Stimulated activated naive CD4-positive, alpha-beta T cell (primary cell): ENCODE data around the gene SRSF10.
"Not testable (repeated sequence)": the region's sequence is repeated elsewhere in the genome, so short reads cannot be mapped to it uniquely, and the experiment has no call there.

Source experiments
- DNase-seq, 6 experiments: peaks; one replicate each; lab custom pipeline; 2025; lab: John Stamatoyannopoulos, UW

SRSF10 gene

DNA sequence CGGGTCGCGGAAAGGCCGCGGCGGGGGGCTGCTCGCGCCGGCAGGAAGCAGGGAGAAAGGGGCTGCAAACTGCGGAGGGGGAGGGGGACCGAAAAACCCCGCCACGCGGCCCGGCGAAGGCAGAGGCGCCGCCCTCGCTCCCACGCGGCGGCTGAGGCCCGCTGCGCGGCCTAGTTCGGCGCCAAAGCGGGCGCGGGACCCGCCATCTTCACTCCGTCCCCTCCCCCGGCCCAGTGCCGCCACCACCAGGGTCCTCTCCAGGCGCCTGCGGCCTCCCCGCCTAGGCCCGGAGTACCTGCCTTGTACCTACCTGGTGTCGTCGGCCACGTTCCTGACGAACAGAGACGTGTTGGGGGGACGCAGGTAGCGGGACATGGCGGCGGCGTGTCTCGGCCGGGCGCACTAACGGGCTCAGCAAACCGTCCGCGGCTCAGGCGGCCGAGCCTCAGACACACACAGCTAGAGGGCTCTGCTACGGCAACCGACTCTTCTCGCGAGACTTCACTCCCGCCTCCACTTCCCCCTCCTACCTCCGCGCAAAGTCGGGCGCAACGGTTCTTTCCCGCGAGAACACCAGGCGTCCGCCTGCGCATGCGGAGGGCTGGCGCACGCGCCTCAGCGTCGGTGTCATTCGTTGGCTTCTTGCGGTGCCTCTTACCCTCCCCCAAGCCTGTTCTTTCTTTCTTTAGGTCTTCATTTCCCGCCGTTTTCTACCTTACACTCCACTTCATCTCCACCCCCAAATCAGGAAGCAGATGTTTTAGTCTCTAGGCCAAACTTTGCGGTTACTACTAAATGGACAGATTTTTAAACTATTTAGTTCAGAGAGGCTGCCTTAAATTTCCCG lies at the start of gene SRSF10:
Gene SRSF10 (minus strand): TSS at position 447 of the 847 bp plus-strand sequence. CDS start 72 bp downstream, at position 375.
- DNase-seq, result peak; percentile 93 to 99 (median 98)

DNA sequence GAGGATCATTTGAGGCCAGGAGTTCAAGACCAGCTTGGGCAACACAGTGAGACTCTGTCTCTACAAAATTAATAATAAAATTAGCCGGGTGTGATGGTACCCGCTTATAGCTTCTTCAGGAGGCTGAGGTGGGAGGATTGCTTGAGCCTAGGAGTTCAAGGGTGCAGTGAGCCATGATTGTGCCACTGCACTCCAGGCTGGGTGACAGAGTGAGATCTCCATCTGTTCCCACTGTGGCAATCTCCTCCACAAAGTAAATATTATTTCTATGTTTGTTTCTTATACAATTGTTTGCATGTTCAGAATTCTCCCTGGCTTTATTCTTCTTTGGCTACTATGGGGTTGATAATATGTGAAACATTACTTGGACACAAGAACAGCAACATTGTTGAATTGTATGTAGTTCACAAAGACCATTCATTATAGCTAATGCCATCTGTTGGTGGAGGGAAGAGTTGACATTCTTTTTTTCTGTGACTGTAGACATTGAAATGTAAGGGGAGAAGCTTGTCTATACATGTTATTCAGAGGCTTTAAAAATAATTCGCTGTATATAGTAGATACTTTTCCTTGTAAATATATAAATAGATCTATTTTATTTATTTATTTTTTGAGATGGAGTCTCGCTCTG lies 47.8 kb upstream of the SRSF10 start:
- DNase-seq, result peak in 2 of 6 experiments; percentile 21 to 24

DNA sequence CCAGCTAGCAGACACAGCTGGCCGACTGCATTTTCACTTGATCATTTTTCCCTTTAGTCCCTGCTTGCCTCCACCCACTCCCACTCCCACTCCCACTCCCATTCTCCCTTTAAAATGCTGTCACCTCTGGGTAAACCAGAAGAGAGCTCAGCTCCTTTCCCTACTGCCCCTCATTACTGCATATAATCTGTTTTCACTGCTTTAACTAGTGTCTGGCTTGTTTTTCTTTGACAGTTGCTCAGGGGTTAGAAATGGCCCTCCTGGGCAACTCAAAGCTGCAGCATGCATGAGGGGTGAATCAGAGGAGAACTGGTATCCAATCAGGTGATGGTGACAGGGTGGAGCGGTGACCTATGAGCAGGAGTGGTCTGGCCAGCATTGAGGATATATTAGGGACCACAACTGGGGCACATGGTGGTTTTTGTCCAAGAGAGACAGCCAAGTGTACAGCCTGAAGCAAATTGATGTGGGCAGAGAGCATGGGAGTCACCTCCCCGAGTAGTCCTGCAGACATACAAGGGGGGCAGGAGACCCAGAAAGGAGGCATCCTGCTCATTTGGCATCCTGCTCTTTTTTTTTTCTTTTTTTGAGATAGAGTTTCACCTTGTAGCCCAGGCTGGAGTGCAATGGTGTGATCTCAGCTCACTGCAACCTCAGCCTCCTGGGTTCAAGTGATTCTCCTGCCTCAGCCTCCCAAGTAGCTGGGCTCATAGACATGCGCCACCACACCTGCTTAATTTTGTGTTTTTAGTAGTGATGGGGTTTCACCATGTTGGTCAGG lies 42.6 kb upstream of the SRSF10 start:
- DNase-seq, result no peak

DNA sequence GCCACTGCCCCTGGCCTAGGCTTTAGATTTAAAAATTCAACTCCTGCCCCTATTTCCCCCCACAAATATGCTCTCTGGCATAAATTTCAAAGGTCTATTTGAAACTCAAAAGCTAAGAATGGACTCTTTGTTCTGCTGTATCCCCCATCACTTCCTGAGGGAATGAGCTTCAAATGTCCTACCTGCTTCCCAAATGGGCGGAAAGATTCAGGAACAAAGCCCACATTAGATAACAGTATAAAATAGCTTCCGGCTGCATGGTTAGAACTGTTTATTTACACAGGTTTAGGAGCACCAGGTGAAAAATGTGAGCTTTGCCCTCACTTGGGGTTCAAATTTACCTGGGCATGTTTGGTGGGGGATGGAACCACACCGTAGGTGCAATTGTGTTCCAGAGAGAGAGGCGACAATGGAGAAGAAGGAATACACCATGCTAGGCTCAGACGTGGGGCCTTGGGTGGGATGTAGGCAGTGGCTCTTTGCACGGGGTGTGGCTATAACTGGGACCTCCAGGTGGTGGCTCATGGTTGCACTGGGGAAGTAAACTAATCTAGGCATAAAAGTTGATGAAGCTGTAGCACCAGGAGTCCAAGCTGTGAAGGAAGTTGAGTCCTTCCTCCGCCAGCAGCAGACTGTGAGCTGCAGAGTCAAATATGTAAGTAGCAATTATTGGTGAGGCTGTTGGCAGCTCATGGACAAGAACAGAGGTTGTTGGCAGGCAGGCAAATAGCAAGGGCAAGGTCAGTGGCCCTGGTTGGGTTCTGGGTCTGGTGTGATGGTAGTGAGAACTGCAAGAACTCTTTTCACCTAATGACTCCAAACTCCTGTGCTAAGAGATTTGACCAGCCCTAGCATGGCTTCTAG lies 41.5 kb upstream of the SRSF10 start:
- no peak for DNase-seq

DNA sequence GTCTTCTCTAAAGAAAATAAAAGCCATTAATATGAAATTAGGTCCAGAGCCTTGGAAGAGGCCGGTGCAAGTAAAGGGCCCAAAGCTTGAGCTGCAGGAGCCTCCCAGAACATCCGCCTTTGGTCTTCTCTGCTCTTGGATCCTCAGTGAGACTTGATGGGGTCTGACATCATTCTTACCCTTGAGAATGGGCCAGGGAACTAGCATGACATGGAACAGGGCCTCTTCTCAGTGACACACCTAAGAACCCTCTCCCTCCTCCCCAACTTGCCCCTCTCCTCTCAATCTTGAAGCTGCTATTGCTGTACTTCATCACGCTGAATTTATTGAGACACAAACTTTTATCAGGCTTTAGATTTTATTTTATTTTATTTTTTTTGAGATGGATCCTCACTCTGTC lies 40.3 kb upstream of the SRSF10 start:
- DNase-seq, result no peak

DNA sequence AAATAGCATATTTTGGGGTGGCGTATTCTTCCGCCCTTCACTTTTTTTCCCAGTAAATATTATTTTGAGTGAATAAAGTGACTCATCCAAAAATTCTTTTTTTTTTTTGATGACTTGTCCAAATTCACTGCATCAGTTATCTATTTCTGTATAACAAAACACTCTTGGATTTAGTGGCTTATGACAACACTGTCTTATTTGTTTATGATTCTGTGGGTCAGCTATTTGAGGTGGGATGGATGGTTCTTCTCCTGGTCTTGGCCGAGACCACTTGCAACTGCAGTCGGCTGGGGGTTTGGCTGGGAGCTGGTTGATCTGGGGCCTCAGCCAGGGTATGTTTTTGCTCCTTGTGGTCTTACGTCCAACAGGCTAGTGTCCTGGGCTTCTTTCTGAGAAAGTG lies 39.9 kb upstream of the SRSF10 start:
- DNase-seq, result no peak

DNA sequence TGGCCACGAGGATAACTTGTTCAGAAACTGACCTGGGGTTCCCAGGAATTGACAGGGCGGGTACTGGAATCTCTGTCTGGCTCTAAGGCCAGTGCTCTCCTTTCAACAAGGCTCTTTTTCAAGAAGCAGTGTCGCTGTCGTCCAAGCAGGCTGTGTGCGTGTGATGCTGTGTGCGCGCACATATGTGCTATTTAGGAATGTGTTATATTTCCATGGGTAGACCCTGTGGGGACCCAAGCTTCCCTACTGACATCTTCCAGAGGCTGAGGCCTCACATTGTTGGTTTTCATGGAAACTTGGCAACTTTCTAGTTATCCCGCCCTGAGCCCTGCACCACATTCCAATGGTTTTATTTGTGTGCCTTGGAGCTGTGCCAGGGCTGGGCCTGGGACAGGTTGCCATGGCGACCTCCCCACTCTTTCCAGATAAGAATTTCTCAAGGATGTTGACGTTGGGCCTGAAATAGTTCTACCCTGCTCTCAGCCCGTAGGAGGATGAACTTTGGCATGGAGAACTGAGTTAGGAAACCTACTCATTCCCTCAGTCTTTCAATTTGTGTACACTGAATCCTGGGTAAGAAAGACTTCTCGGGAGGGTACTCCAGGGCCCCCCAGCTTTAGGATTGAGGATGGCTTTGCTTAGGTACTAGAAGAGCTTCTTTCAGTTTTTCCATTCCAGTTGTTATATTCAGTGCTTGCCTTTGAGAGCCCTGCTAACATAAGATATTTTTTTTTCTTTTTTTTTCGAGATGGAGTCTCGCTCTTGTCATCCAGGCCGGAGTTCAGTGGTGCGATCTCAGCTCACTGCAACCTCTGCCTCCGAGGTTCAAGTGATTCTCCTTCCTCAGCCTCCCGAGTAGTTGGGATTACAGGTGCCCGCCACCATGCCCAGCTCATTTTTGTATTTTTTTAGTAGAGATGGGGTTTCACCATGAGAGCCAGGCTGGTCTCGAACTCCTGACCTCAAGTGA lies 38.8 kb upstream of the SRSF10 start:
- DNase-seq, result no peak

DNA sequence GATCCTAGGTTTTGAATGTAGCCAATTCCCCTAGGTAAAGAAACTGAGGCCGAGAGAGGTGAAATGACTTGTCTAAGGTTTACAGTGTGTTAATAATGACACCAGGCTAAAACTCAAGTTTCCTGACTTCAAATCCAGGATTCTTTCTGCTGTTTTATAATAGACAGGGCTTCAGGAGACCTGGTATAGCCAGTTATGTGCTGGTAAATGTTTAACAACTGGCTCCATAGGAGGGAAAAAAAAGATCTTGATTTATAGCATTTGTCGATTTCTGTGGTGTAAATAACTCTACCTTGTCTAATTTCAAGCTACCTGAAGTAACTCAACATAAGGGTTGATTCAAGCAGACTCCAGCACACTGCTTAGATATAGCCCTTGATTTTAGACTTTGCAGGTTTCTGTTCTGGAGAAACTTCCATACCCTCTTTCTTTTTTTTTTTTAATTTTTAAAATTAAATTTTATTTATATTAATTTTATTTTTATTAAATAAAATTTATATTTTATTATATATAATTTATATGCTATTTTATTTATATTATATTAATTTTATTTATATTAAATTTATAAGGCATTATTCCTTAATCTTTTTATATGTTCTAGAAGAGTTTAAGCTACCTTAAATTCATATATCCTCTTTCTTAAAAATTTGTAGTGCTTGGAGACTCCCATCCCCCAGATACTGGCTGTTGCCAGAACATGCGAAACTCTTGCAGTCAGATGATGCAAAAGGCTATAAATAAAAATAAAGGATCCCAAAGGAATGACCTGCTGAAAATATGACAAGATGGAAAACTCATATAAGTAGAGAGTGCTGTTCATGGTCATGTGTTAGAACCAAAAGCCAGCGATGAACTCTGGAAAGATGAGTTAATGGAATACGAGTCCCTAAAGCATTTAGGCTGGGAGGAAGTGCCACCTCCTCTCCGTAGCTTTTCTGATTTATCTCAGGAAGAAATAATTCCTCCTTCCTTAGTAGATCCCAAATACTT lies 35.4 kb upstream of the SRSF10 start:
- no peak for DNase-seq

DNA sequence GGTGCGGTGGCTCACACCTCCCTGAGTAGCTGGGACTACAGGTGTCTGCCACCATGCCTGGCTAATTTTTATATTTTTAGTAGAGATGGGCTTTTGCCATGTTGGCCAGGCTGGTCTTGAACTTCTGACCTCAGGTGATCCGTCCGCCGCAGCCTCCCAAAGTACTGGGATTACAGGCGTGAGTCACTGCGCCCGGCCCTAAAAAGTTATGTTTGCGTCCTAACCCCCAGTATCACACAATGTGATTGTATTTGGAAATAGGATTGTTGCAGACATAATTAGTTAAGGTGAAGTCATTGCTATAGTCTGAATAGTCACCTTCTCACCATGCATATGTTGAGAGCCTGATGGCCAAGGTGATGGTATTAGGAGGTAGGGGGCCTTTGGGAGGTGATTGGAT lies 32.8 kb upstream of the SRSF10 start:
- not testable (repeated sequence) for DNase-seq

DNA sequence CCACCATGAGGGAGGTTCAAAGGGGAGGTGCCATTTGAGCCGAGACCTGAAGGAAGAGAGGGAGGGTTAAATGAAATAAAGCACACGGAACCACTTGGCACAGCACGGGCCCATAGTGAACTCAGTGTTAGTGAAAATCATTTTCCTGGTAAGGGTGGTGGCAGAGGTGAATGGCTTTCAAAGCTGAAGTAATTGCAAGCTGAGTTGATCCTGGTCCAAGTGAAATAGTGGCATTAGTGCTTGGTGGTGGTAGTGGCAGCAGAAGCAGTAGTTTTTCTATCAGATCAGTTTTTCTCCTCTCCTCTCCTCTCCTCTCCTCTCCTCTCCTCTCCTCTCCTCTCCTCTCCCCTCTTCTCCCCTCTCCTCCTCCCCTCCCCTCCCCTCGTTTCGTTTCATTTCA lies 30.5 kb upstream of the SRSF10 start:
- no peak for DNase-seq

DNA sequence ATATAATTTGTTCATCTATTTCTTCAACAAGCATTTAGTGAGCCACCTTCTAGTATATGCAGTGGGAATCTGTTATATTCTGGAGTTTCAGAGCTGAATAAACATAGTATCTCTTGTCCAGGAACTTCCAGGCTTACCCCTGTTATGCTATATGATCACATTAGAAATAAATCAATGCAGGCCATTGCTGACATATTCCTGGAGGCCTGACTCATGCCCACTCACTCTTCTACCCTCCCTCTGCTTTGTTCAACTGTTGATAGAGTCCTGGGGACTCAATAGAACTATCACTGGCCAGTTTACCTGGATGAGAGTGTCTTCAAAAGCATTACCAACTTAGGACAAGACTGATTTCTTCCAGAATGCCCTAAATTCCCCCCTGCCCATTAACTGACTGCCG lies 29.3 kb upstream of the SRSF10 start:
- no peak for DNase-seq

DNA sequence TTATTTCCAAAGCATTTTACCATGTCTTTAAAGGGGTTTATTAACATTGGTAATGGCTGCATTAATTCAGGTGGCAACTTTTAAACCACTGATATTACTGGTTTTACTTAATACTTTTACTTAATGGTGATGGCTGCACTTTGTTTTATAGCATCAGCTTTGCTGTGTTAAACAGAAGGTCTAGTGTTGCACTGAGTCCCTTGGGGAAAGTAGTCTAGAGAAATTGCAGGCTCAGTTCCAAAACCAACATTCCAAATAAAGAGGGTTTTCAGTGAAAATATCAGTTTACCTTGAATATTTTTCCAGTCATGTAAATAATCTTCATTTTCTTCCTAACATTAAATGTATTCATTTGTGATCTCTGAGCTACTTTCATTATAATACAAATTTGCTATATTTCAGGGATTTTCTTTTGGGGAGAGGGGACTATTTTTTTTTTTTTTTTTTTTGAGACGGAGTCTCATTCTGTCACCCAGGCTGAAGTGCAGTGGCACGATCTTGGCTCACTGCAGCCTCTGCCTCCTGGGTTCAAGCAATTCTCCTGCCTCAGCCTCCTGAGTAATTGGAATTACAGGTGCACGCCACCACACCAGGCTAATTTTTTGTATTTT lies 28.6 kb upstream of the SRSF10 start:
- not testable (repeated sequence) for DNase-seq

DNA sequence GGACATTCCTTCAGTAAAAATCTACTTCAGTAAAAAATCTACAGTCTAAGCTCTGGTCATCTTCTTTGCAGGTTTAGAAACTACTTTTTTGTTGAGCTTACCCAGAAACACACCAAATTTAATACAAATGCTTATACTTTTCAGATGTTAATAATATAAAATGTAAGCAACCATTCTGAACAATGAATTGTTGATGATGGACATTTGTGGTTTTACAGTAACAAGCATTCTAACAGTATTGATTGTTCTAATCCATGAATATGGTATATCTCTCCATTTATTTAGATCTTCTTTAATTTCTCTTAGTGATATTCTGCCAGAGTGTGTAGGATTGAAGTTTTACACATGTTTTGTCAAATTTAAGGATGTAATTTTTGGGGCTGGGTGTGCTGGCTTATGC lies 27.0 kb upstream of the SRSF10 start:
- DNase-seq, result no peak

DNA sequence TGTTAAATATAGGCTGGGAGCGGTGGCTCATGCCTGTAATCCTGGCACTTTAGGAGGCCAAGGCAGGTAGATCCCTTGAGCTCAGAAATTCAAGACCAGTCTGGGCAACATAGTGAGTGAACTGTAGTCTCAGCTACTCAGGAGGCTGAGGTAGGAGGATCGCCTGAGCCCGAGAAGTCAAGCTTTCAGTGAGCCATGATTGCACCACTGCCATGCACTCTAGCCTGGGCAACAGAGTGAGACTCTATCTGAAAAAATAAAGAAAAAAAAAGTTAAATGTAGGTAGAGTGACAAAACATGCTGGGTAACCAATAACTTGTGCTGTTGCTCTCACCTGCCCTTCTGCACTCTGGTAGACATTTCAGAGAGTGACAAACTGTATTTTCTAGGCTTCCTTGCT lies 25.0 kb upstream of the SRSF10 start:
- no peak for DNase-seq

DNA sequence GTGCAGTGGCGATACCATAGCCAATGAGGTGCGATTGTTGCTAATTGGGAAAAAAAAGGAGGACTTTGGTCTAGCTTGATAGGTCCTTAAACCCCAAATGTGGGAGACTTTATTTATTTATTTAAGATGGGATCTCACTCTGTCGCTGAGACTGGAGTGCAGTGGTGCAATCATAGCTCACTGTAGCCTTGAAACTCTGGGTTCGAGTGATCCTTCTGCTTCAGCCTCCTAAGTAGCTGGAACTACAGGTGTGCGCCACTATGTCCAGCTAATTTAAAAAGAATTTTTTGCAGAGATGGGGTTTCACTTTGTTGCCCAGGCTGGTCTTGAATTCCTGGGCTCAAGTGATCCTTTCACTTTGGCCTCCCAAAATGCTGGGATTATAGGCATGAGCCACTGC lies 24.0 kb upstream of the SRSF10 start:
- no peak for DNase-seq

DNA sequence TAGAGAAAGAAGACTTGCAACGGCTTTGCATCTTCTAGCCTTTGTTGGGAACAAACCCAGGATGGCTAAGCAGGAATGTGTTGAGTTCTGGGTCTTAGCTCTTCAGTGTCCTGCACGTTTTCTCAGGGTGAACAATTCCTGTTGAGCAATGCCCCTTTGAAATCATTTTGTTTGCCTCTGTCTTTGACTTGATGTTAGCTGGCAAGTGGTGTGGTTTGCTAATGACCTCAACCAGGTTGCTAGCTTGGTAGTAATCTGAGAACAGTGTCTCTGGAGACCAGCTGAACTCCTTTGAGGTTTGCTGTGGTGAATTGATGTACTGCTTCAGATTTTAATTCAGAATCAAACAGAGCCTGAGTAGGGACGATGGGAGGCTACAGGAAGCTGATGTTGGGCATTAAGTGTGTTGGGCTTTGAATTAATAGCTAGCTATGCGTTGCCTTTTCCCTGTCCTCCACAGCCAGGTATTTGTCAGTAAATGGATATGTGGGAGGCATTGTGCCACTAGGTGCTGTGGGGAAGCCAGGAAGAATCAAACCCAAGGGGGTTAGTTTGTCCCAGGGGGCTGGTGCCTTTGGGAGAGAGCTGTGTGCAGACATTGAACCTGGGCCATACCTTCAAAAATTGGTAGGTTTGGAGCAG lies 23.3 kb upstream of the SRSF10 start:
- DNase-seq, result no peak

DNA sequence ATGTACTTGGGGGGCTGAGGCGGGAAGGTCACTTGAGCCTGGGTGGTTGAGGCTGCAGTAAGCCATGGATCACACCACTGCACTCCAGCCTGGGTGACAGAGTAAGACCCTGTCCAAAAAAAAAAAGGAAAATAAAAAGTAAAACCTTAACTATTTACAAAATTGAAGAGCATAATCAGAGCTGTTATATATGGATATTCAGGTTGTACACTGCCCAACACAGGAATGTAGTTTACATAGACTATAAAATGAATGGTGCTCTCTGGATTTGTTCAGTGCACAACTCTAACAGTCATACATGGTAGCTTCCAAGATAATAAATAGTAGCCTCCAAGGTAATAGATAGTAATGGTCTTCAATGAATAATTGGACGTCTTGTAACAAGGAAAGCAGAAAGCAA lies 22.6 kb upstream of the SRSF10 start:
- DNase-seq, result no peak

DNA sequence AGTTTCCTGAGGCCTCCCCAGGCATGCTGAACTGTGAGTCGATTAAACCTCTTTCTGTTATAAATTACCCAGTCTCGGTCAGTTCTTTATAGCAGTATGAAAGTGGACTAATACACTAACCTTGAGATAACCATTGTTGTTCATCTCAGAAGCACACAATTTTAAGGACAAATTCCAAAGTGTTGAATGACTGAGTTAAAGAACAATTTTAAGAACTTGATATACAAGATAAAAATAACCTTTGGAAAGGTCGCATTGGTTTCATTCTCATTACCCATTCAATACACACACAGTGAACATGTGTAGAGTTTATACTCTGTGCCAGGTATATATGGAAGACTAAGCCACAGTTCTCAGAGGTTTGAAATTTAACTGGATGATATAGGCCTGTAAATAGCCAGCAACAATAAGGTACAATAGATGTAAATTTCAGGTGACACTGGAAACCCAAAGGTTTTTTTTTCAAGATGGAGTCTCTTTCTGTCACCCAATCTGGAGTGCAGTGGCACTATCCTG lies 19.1 kb upstream of the SRSF10 start:
- DNase-seq, result no peak
